ENCODE results near the gene NELFA. TPM values are rescaled to one million over a fixed set of nuclear protein-coding genes. Genes with fewer than 3 reads are reported as not detected.
A peak's percentile ranks its signal among the peaks of the same experiment; 100 is the strongest.

NELFA gene
- total and polyA plus RNA-seq, 2 of the 13 experiments (the other 11 are each of a cell fraction or from before 2014, with no cell fraction given) = 13.3 to 18.5 TPM

DNA sequence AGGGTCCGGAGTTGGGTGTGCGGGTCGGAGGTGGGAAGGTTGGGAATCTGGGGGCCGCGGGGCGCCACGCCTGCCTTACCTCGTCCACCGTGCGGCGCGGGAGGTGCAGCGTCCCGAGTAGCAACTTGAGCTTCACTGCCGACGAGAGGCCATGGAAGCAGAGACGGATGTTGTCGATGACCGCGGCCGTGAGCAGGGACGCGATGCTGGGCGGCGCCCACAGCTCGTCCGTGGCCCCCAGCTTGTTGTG is 178 bp downstream of the NELFA start (continued):
- TF ChIP-seq, protein P1, sequence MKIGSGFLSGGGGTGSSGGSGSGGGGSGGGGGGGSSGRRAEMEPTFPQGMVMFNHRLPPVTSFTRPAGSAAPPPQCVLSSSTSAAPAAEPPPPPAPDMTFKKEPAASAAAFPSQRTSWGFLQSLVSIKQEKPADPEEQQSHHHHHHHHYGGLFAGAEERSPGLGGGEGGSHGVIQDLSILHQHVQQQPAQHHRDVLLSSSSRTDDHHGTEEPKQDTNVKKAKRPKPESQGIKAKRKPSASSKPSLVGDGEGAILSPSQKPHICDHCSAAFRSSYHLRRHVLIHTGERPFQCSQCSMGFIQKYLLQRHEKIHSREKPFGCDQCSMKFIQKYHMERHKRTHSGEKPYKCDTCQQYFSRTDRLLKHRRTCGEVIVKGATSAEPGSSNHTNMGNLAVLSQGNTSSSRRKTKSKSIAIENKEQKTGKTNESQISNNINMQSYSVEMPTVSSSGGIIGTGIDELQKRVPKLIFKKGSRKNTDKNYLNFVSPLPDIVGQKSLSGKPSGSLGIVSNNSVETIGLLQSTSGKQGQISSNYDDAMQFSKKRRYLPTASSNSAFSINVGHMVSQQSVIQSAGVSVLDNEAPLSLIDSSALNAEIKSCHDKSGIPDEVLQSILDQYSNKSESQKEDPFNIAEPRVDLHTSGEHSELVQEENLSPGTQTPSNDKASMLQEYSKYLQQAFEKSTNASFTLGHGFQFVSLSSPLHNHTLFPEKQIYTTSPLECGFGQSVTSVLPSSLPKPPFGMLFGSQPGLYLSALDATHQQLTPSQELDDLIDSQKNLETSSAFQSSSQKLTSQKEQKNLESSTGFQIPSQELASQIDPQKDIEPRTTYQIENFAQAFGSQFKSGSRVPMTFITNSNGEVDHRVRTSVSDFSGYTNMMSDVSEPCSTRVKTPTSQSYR (CRISPR knock-in tag; IDR thresholded peaks at IDR 0.05; ENCODE audit: borderline replicate concordance) = no peak
- TF ChIP-seq SNRNP70 (IDR thresholded peaks at IDR 0.05; ENCODE audit: low read depth, low read length) = no peak
- TF ChIP-seq, protein P2, sequence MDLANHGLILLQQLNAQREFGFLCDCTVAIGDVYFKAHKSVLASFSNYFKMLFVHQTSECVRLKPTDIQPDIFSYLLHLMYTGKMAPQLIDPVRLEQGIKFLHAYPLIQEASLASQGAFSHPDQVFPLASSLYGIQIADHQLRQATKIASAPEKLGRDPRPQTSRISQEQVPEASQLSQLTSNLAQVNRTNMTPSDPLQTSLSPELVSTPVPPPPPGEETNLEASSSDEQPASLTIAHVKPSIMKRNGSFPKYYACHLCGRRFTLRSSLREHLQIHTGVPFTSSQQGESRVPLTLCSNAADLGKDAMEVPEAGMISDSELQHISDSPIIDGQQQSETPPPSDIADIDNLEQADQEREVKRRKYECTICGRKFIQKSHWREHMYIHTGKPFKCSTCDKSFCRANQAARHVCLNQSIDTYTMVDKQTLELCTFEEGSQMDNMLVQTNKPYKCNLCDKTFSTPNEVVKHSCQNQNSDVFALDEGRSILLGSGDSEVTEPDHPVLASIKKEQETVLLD (CRISPR knock-in tag; IDR thresholded peaks at IDR 0.05; ENCODE audit: low read depth) = no peak
- no peak for TF ChIP-seq HOXA9 (CRISPR knock-in tag; IDR thresholded peaks at IDR 0.05; ENCODE audit: borderline replicate concordance)
- no peak for TF ChIP-seq KDM3A (CRISPR knock-in tag; IDR thresholded peaks at IDR 0.05; ENCODE audit: low read depth)
- TF ChIP-seq SMARCE1 (IDR thresholded peaks at IDR 0.05; ENCODE audit: borderline replicate concordance) = no peak
- no peak for TF ChIP-seq ZNF564 (CRISPR knock-in tag; IDR thresholded peaks at IDR 0.05)
- no peak for TF ChIP-seq ZNF30 (CRISPR knock-in tag; IDR thresholded peaks at IDR 0.05)
- TF ChIP-seq SOX5 (CRISPR knock-in tag; IDR thresholded peaks at IDR 0.05; ENCODE audit: borderline replicate concordance) = no peak
- no peak for TF ChIP-seq ZNF720 (CRISPR knock-in tag; IDR thresholded peaks at IDR 0.05)
- no peak for TF ChIP-seq ZNF792 (CRISPR knock-in tag; IDR thresholded peaks at IDR 0.05)
- peak; percentile 45; the same call in 1 of the 2 replicates for TF ChIP-seq ZNF724P (CRISPR knock-in tag; IDR thresholded peaks at IDR 0.05; ENCODE audit: borderline replicate concordance)
- no peak for TF ChIP-seq IRX3 (CRISPR knock-in tag; IDR thresholded peaks at IDR 0.05; ENCODE audit: borderline replicate concordance, low read depth)
- TF ChIP-seq SIN3A (IDR thresholded peaks at IDR 0.05; ENCODE audit: borderline replicate concordance, low read depth, low read length) = no peak
- no peak for TF ChIP-seq ZNF703 (CRISPR knock-in tag; IDR thresholded peaks at IDR 0.05; ENCODE audit: borderline replicate concordance)
- TF ChIP-seq ZMYM2 (CRISPR knock-in tag; IDR thresholded peaks at IDR 0.05) = no peak
- TF ChIP-seq CAMTA2 (CRISPR knock-in tag; IDR thresholded peaks at IDR 0.05; ENCODE audit: borderline replicate concordance) = peak; percentile 17; the same call in 1 of the 2 replicates
- TF ChIP-seq GFI1 (CRISPR knock-in tag; IDR thresholded peaks at IDR 0.05; ENCODE audit: borderline replicate concordance) = no peak
- TF ChIP-seq POGZ (CRISPR knock-in tag; IDR thresholded peaks at IDR 0.05) = no peak
- 0 out of 2 replicates have a peak, but pooled peaks have one; percentile 13 for TF ChIP-seq STAG1 (CRISPR knock-in tag; IDR thresholded peaks at IDR 0.05)
- TF ChIP-seq TGIF2 (CRISPR knock-in tag; IDR thresholded peaks at IDR 0.05) = no peak
- TF ChIP-seq ZNF891 (CRISPR knock-in tag; IDR thresholded peaks at IDR 0.05) = no peak
- TF ChIP-seq ZNF710 (CRISPR knock-in tag; IDR thresholded peaks at IDR 0.05; ENCODE audit: borderline replicate concordance) = no peak
- no peak; the same call in 1 of the 2 replicates for TF ChIP-seq ZNF205 (CRISPR knock-in tag; IDR thresholded peaks at IDR 0.05)
- no peak for TF ChIP-seq ZFP62 (CRISPR knock-in tag; IDR thresholded peaks at IDR 0.05)
- no peak for TF ChIP-seq BHLHE40 (IDR thresholded peaks at IDR 0.05; ENCODE audit: low read length)
- peak; percentile 26; the same call in 1 of the 2 replicates for TF ChIP-seq FOXA3 (CRISPR knock-in tag; IDR thresholded peaks at IDR 0.05)
- TF ChIP-seq PRMT3 (CRISPR knock-in tag; IDR thresholded peaks at IDR 0.05; ENCODE audit: borderline replicate concordance, low read depth) = no peak
- TF ChIP-seq ZNF569 (CRISPR knock-in tag; IDR thresholded peaks at IDR 0.05; ENCODE audit: borderline replicate concordance) = no peak
